ENCODE data around the gene CCDC146. TPM values are rescaled to one million over a fixed set of nuclear protein-coding genes. Genes with fewer than 3 reads are reported as not detected.

CCDC146 gene
- 0.21 TPM for polyA plus RNA-seq (2012; ENCODE audit: insufficient read length, low read depth)

- TF ChIP-seq SIN3A (IDR thresholded peaks at IDR 0.05; ENCODE audit: borderline replicate concordance, insufficient read depth, low read length): peak; percentile 91; the same call in 1 of the 2 replicates
Observed at GRCh38 chr7:77121860-77122681, at the start of gene CCDC146. TSS of gene CCDC146 (plus strand) at chr7:77122615. CDS start at chr7:77167669, 45,054 bp downstream.

- TF ChIP-seq POLR2AphosphoS5 (IDR thresholded peaks at IDR 0.05; ENCODE audit: low read depth, low read length) (no peak), REST (IDR thresholded peaks at IDR 0.05; ENCODE audit: insufficient read depth in 1 of 2, low read depth in 2 of 2, low read length in 2 of 2) (no peak), SIN3A (IDR thresholded peaks at IDR 0.05; ENCODE audit: borderline replicate concordance, insufficient read depth, low read length) (no peak), TAF1 (IDR thresholded peaks at IDR 0.05; ENCODE audit: borderline replicate concordance, insufficient read depth, low read length) (no peak), FOXP2 (optimal IDR thresholded peaks at IDR 0.05; ENCODE audit: borderline replicate concordance, extremely low read depth, extremely low read length, insufficient read depth) (no peak)
Observed at GRCh38 chr7:77157446-77157845, 35.0 kb downstream of the CCDC146 start.

- TF ChIP-seq REST (IDR thresholded peaks at IDR 0.05; ENCODE audit: insufficient read depth in 1 of 2, low read depth in 2 of 2, low read length in 2 of 2) (no peak), SIN3A (IDR thresholded peaks at IDR 0.05; ENCODE audit: borderline replicate concordance, insufficient read depth, low read length) (no peak), POLR2AphosphoS5 (IDR thresholded peaks at IDR 0.05; ENCODE audit: low read depth, low read length) (no peak), TAF1 (IDR thresholded peaks at IDR 0.05; ENCODE audit: borderline replicate concordance, insufficient read depth, low read length) (no peak), FOXP2 (optimal IDR thresholded peaks at IDR 0.05; ENCODE audit: borderline replicate concordance, extremely low read depth, extremely low read length, insufficient read depth) (no peak)
Observed at GRCh38 chr7:77181015-77181595, 58.7 kb downstream of the CCDC146 start.

GRCh38 chr7:77181734-77182133 lies 59.3 kb downstream of the CCDC146 start:
- TF ChIP-seq FOXP2 (optimal IDR thresholded peaks at IDR 0.05; ENCODE audit: borderline replicate concordance, extremely low read depth, extremely low read length, insufficient read depth) (no peak), REST (IDR thresholded peaks at IDR 0.05; ENCODE audit: insufficient read depth in 1 of 2, low read depth in 2 of 2, low read length in 2 of 2) (no peak), SIN3A (IDR thresholded peaks at IDR 0.05; ENCODE audit: borderline replicate concordance, insufficient read depth, low read length) (no peak), POLR2AphosphoS5 (IDR thresholded peaks at IDR 0.05; ENCODE audit: low read depth, low read length) (no peak), TAF1 (IDR thresholded peaks at IDR 0.05; ENCODE audit: borderline replicate concordance, insufficient read depth, low read length) (no peak)

- no peak for TF ChIP-seq SIN3A (IDR thresholded peaks at IDR 0.05; ENCODE audit: borderline replicate concordance, insufficient read depth, low read length)
- no peak for TF ChIP-seq FOXP2 (optimal IDR thresholded peaks at IDR 0.05; ENCODE audit: borderline replicate concordance, extremely low read depth, extremely low read length, insufficient read depth)
Observed at GRCh38 chr7:77182261-77182660, 59.8 kb downstream of the CCDC146 start.

- TF ChIP-seq TAF1 (IDR thresholded peaks at IDR 0.05; ENCODE audit: borderline replicate concordance, insufficient read depth, low read length) (no peak), REST (IDR thresholded peaks at IDR 0.05; ENCODE audit: insufficient read depth in 1 of 2, low read depth in 2 of 2, low read length in 2 of 2) (no peak), POLR2AphosphoS5 (IDR thresholded peaks at IDR 0.05; ENCODE audit: low read depth, low read length) (no peak), FOXP2 (optimal IDR thresholded peaks at IDR 0.05; ENCODE audit: borderline replicate concordance, extremely low read depth, extremely low read length, insufficient read depth) (no peak), SIN3A (IDR thresholded peaks at IDR 0.05; ENCODE audit: borderline replicate concordance, insufficient read depth, low read length) (no peak)
Observed at GRCh38 chr7:77184463-77184862, 62.0 kb downstream of the CCDC146 start.
